Measurements from ENCODE around the gene LRRC58. TPM values are rescaled to one million over a fixed set of nuclear protein-coding genes. Genes with fewer than 3 reads are reported as not detected.

The LRRC58 gene
- total RNA-seq, 1 donor from 2014 or later: 28.0 TPM

- no peaks in the 10 kb centered on the region for H3K36me3 Mint-ChIP-seq (ENCODE audit: unreplicated experiment)
- no peak overlapping the region for H3K27ac Mint-ChIP-seq (ENCODE audit: unreplicated experiment)
- H3K4me1 Mint-ChIP-seq (ENCODE audit: unreplicated experiment): peaks cover 4% of the 10 kb centered on the region
- H3K4me3 Mint-ChIP-seq (ENCODE audit: unreplicated experiment): no peak overlapping the region
- peaks cover 4% of the 10 kb centered on the region for H3K9me3 Mint-ChIP-seq (ENCODE audit: unreplicated experiment)
- no peak for TF ChIP-seq CTCF (IDR thresholded peaks at IDR 0.05)
- H3K27me3 Mint-ChIP-seq (ENCODE audit: unreplicated experiment): peaks cover 32% of the 10 kb centered on the region
- DNase-seq (ENCODE audit: extremely low spot score, unreplicated experiment): no peak
Observed at GRCh38 chr3:120280566-120280965, 68.6 kb downstream of the LRRC58 start.

- Mint-ChIP-seq H3K27me3 (ENCODE audit: unreplicated experiment) (peaks cover 32% of the 10 kb centered on the region), H3K4me1 (ENCODE audit: unreplicated experiment) (peaks cover 2% of the 10 kb centered on the region), H3K36me3 (ENCODE audit: unreplicated experiment) (no peaks in the 10 kb centered on the region), H3K27ac (ENCODE audit: unreplicated experiment) (no peak overlapping the region), H3K4me3 (ENCODE audit: unreplicated experiment) (no peak overlapping the region), H3K9me3 (ENCODE audit: unreplicated experiment) (peaks cover 4% of the 10 kb centered on the region)
- DNase-seq (ENCODE audit: extremely low spot score, unreplicated experiment): no peak
- no peak for TF ChIP-seq CTCF (IDR thresholded peaks at IDR 0.05)
Observed at GRCh38 chr3:120280026-120280425, 69.1 kb downstream of the LRRC58 start.

GRCh38 chr3:120276767-120277166, 72.4 kb downstream of the LRRC58 start:
- Mint-ChIP-seq H3K36me3 (ENCODE audit: unreplicated experiment) (no peaks in the 10 kb centered on the region), H3K4me3 (ENCODE audit: unreplicated experiment) (no peak overlapping the region), H3K4me1 (ENCODE audit: unreplicated experiment) (no peaks in the 10 kb centered on the region), H3K27me3 (ENCODE audit: unreplicated experiment) (peaks cover 32% of the 10 kb centered on the region), H3K27ac (ENCODE audit: unreplicated experiment) (no peak overlapping the region), H3K9me3 (ENCODE audit: unreplicated experiment) (peaks cover 4% of the 10 kb centered on the region)
- TF ChIP-seq CTCF (IDR thresholded peaks at IDR 0.05): no peak
- no peak for DNase-seq (ENCODE audit: extremely low spot score, unreplicated experiment)

- H3K27ac Mint-ChIP-seq (ENCODE audit: unreplicated experiment): no peak overlapping the region
- TF ChIP-seq CTCF (IDR thresholded peaks at IDR 0.05): no peak
- H3K9me3 Mint-ChIP-seq (ENCODE audit: unreplicated experiment): peaks cover 4% of the 10 kb centered on the region
- H3K36me3 Mint-ChIP-seq (ENCODE audit: unreplicated experiment): no peaks in the 10 kb centered on the region
- H3K4me3 Mint-ChIP-seq (ENCODE audit: unreplicated experiment): no peak overlapping the region
- H3K4me1 Mint-ChIP-seq (ENCODE audit: unreplicated experiment): no peaks in the 10 kb centered on the region
- no peak for DNase-seq (ENCODE audit: extremely low spot score, unreplicated experiment)
- H3K27me3 Mint-ChIP-seq (ENCODE audit: unreplicated experiment): peaks cover 34% of the 10 kb centered on the region
Observed at GRCh38 chr3:120275618-120276017, 73.5 kb downstream of the LRRC58 start.

- no peaks in the 10 kb centered on the region for H3K4me1 Mint-ChIP-seq (ENCODE audit: unreplicated experiment)
- no peak for DNase-seq (ENCODE audit: extremely low spot score, unreplicated experiment)
Observed at GRCh38 chr3:120274739-120275167, 74.4 kb downstream of the LRRC58 start.

More at GRCh38 chr3:120274739-120275167, 74.4 kb downstream of the LRRC58 start:
- peaks cover 39% of the 10 kb centered on the region for H3K27me3 Mint-ChIP-seq (ENCODE audit: unreplicated experiment)
- H3K36me3 Mint-ChIP-seq (ENCODE audit: unreplicated experiment): no peaks in the 10 kb centered on the region
- no peak overlapping the region for H3K27ac Mint-ChIP-seq (ENCODE audit: unreplicated experiment)
- H3K4me3 Mint-ChIP-seq (ENCODE audit: unreplicated experiment): no peak overlapping the region
- no peak for TF ChIP-seq CTCF (IDR thresholded peaks at IDR 0.05)
- H3K9me3 Mint-ChIP-seq (ENCODE audit: unreplicated experiment): peaks cover 4% of the 10 kb centered on the region

Other genes starting within 250 kb of the LRRC58 start
- gene GPR156, start 64.1 kb downstream of the LRRC58 start, total RNA-seq: 0.24 and 0.48 TPM in 2 replicates
- 2,574 and 2,723 TPM in 2 replicates for gene FSTL1, start 101.6 kb upstream of the LRRC58 start, total RNA-seq
- gene NDUFB4, start 247.0 kb upstream of the LRRC58 start, total RNA-seq: 109 and 116 TPM in 2 replicates

Data from osteocyte (in vitro differentiated cells).